ENCODE measurements around the gene TMEFF1. TPM values are rescaled to one million over a fixed set of nuclear protein-coding genes. Genes with fewer than 3 reads are reported as not detected.

The TMEFF1 gene
- polyA plus RNA-seq, 1 donor (not counting 4 experiments of a cell fraction or from before 2014, with no cell fraction given), result not detected

GRCh38 chr9:100619194-100619593, 146.2 kb downstream of the TMEFF1 start:
- FAIRE-seq, result no peak
- Histone ChIP-seq H3K36me3 (ENCODE audit: control insufficient read depth in 2 of 2, extremely low read depth in 1 of 2, insufficient read depth in 2 of 2, low read length in 2 of 2) (no peaks in the 10 kb centered on the region), H4K20me1 (ENCODE audit: control insufficient read depth, extremely low read depth, insufficient read depth, low read length) (no peaks in the 10 kb centered on the region), H3K27ac (ENCODE audit: control insufficient read depth, insufficient read depth, low read length) (no peak overlapping the region), H3K9me1 (ENCODE audit: control insufficient read depth, extremely low read depth, insufficient read depth, low read length) (no peaks in the 10 kb centered on the region), H3K4me1 (ENCODE audit: control insufficient read depth, extremely low read depth, insufficient read depth, low read length) (no peaks in the 10 kb centered on the region), H3K4me3 (ENCODE audit: control insufficient read depth in 2 of 3, extremely low read depth in 1 of 3, insufficient read depth in 2 of 3, low read depth in 1 of 3, low read length in 3 of 3) (no peak overlapping the region), H3K9ac (ENCODE audit: control insufficient read depth, extremely low read depth, insufficient read depth, low read length) (no peak overlapping the region), H3K27me3 (ENCODE audit: control insufficient read depth, extremely low read depth, insufficient read depth, low read length) (no peaks in the 10 kb centered on the region), H3K9me3 (ENCODE audit: control insufficient read depth, low read depth, low read length) (no peaks in the 10 kb centered on the region), H2AFZ (ENCODE audit: control insufficient read depth, low read length) (no peak overlapping the region), H3K4me2 (ENCODE audit: control insufficient read depth, extremely low read depth, insufficient read depth, low read depth, low read length) (no peak overlapping the region), H3K79me2 (ENCODE audit: control insufficient read depth, insufficient read depth, low read length) (no peaks in the 10 kb centered on the region)
- DNase-seq (ENCODE audit: low read depth, low spot score), result no peak
- TF ChIP-seq EZH2 (IDR thresholded peaks at IDR 0.05; ENCODE audit: low read length) (no peak), CTCF (optimal IDR thresholded peaks at IDR 0.05 in 1 of 3, IDR thresholded peaks at IDR 0.05 in 1 of 3, conservative IDR thresholded peaks at IDR 0.05 in 1 of 3; ENCODE audit: extremely low read depth in 1 of 3, insufficient read depth in 2 of 3, low read length in 3 of 3) (no peak)
- dilution Hi-C loops (cut with MboI; ENCODE audit: extremely low pct_ligation_motif_present, low sequenced_read_pairs), result no loop called here

- no peaks in the 10 kb centered on the region for H3K36me3 ChIP-seq (ENCODE audit: control insufficient read depth in 2 of 2, extremely low read depth in 1 of 2, insufficient read depth in 2 of 2, low read length in 2 of 2)
- no peaks in the 10 kb centered on the region for H3K79me2 ChIP-seq (ENCODE audit: control insufficient read depth, insufficient read depth, low read length)
- H3K4me3 ChIP-seq (ENCODE audit: control insufficient read depth in 2 of 3, extremely low read depth in 1 of 3, insufficient read depth in 2 of 3, low read depth in 1 of 3, low read length in 3 of 3), result no peak overlapping the region
- H3K9me3 ChIP-seq (ENCODE audit: control insufficient read depth, low read depth, low read length), result no peaks in the 10 kb centered on the region
- no peaks in the 10 kb centered on the region for H4K20me1 ChIP-seq (ENCODE audit: control insufficient read depth, extremely low read depth, insufficient read depth, low read length)
- DNase-seq (ENCODE audit: low read depth, low spot score), result no peak
- TF ChIP-seq CTCF (optimal IDR thresholded peaks at IDR 0.05 in 1 of 3, IDR thresholded peaks at IDR 0.05 in 1 of 3, conservative IDR thresholded peaks at IDR 0.05 in 1 of 3; ENCODE audit: extremely low read depth in 1 of 3, insufficient read depth in 2 of 3, low read length in 3 of 3), result no peak
- TF ChIP-seq EZH2 (IDR thresholded peaks at IDR 0.05; ENCODE audit: low read length), result no peak
- H3K27ac ChIP-seq (ENCODE audit: control insufficient read depth, insufficient read depth, low read length), result no peak overlapping the region
- no peak overlapping the region for H3K9ac ChIP-seq (ENCODE audit: control insufficient read depth, extremely low read depth, insufficient read depth, low read length)
- no peaks in the 10 kb centered on the region for H3K27me3 ChIP-seq (ENCODE audit: control insufficient read depth, extremely low read depth, insufficient read depth, low read length)
- H2AFZ ChIP-seq (ENCODE audit: control insufficient read depth, low read length), result no peak overlapping the region
- FAIRE-seq, result no peak
- no peaks in the 10 kb centered on the region for H3K4me1 ChIP-seq (ENCODE audit: control insufficient read depth, extremely low read depth, insufficient read depth, low read length)
- no peak overlapping the region for H3K4me2 ChIP-seq (ENCODE audit: control insufficient read depth, extremely low read depth, insufficient read depth, low read depth, low read length)
- dilution Hi-C loops (cut with MboI; ENCODE audit: extremely low pct_ligation_motif_present, low sequenced_read_pairs), result no loop called here
- no peaks in the 10 kb centered on the region for H3K9me1 ChIP-seq (ENCODE audit: control insufficient read depth, extremely low read depth, insufficient read depth, low read length)
Observed at GRCh38 chr9:100619665-100620064, 146.7 kb downstream of the TMEFF1 start.
